SK-N-SH treated with all-trans-retinoic acid at 6 μM for 48 hours (cell line): Measurements from ENCODE around the gene DIP2B.

ENCODE experiments used
- ATAC-seq: fragments of 200-7000 bp; cut with Tn5 transposase; 3 replicates; pipeline ENCODE4 v1.9.1; 2020; ENCODE audit warnings: mild to moderate bottlenecking, moderate library complexity
- ARNTL ChIP-seq: fragments of 450-650 bp; formaldehyde crosslinking; IDR thresholded peaks from 2 replicates; pipeline ENCODE4 v1.5.0; 2020; ENCODE audit warnings: low read depth, mild to moderate bottlenecking, moderate library complexity, borderline replicate concordance
- BACH2 ChIP-seq: fragments of 250-450 bp; sonication (Bioruptor Pico); IDR thresholded peaks from 2 replicates; pipeline ENCODE4 v1.9.0; 2021; ENCODE audit warnings: mild to moderate bottlenecking, borderline replicate concordance
- CSDC2 ChIP-seq: fragments of 250-450 bp; sonication (Bioruptor Pico); IDR thresholded peaks from 2 replicates; pipeline ENCODE4 v1.5.0; 2020; ENCODE audit warnings: mild to moderate bottlenecking, moderate library complexity
- ESRRG ChIP-seq: fragments of 250-450 bp; sonication (Bioruptor Pico); IDR thresholded peaks from 2 replicates; pipeline ENCODE4 v1.6.1; 2021; ENCODE audit warnings: mild to moderate bottlenecking
- GLIS3 ChIP-seq: fragments of 250-450 bp; sonication (Bioruptor Pico); IDR thresholded peaks from 2 replicates; pipeline ENCODE4 v1.5.0; 2020; ENCODE audit warnings: mild to moderate bottlenecking, moderate library complexity
- ISL1 ChIP-seq: fragments of 250-450 bp; sonication (Bioruptor Pico); IDR thresholded peaks from 2 replicates; pipeline ENCODE4 v2.1.2; 2022; ENCODE audit warnings: mild to moderate bottlenecking, moderate library complexity
- OSR1 ChIP-seq: fragments of 250-450 bp; sonication (Bioruptor Pico); IDR thresholded peaks from 2 replicates; pipeline ENCODE4 v1.8.0; 2022; ENCODE audit warnings: moderate library complexity, mild to moderate bottlenecking, inconsistent platforms
- PPARA ChIP-seq: fragments of 250-450 bp; sonication (Bioruptor Pico); IDR thresholded peaks from 2 replicates; pipeline ENCODE4 v1.5.0; 2020; ENCODE audit warnings: mild to moderate bottlenecking, borderline replicate concordance
- RARB ChIP-seq: fragments of 250-450 bp; sonication (Bioruptor Pico); IDR thresholded peaks from 2 replicates; pipeline ENCODE4 v1.8.0; 2021; ENCODE audit warnings: mild to moderate bottlenecking, moderate library complexity
- SNAI2 ChIP-seq: fragments of 250-450 bp; sonication (Bioruptor Pico); IDR thresholded peaks from 2 replicates; pipeline ENCODE4 v1.5.0; 2020; ENCODE audit warnings: mild to moderate bottlenecking, moderate library complexity
- TCF4 ChIP-seq: fragments of 250-450 bp; sonication (Bioruptor Pico); IDR thresholded peaks from 2 replicates; pipeline ENCODE4 v1.8.0; 2021; ENCODE audit warnings: mild to moderate bottlenecking, moderate library complexity, borderline replicate concordance
- TOX ChIP-seq: fragments of 250-450 bp; sonication (Bioruptor Pico); IDR thresholded peaks from 2 replicates; pipeline ENCODE4 v1.8.0; 2021; ENCODE audit warnings: mild to moderate bottlenecking, moderate library complexity, borderline replicate concordance
- ZFP3 ChIP-seq: fragments of 250-450 bp; sonication (Bioruptor Pico); IDR thresholded peaks from 2 replicates; pipeline ENCODE4 v1.5.0; 2020; ENCODE audit warnings: mild to moderate bottlenecking, moderate library complexity
- ZFP30 ChIP-seq: fragments of 450-650 bp; formaldehyde crosslinking; IDR thresholded peaks from 2 replicates; pipeline ENCODE4 v1.5.0; 2022; ENCODE audit warnings: mild to moderate bottlenecking, moderate library complexity
- ZNF565 ChIP-seq: fragments of 450-650 bp; formaldehyde crosslinking; conservative IDR thresholded peaks from 2 replicates; pipeline ENCODE4 v1.5.0; 2020; ENCODE audit warnings: low read depth, mild to moderate bottlenecking, moderate library complexity
- ZNF70 ChIP-seq: fragments of 450-650 bp; formaldehyde crosslinking; IDR thresholded peaks from 2 replicates; pipeline ENCODE4 v1.5.0; 2020; ENCODE audit warnings: mild to moderate bottlenecking, moderate library complexity
- ZNF8 ChIP-seq: fragments of 450-650 bp; formaldehyde crosslinking; IDR thresholded peaks from 2 replicates; pipeline ENCODE4 v1.5.0; 2020; ENCODE audit warnings: mild to moderate bottlenecking, moderate library complexity
- TF ChIP-seq, protein P1 (sequence below): fragments of 250-450 bp; sonication (Bioruptor Pico); IDR thresholded peaks from 2 replicates; pipeline ENCODE4 v1.8.0; 2020; ENCODE audit warnings: mild to moderate bottlenecking, moderate library complexity, borderline replicate concordance
- TF ChIP-seq, protein P2 (sequence below): fragments of 250-450 bp; sonication (Bioruptor Pico); IDR thresholded peaks from 2 replicates; pipeline ENCODE4 v1.5.0; 2020; ENCODE audit warnings: mild to moderate bottlenecking, moderate library complexity
- TF ChIP-seq, protein P3 (sequence below): fragments of 250-450 bp; sonication (Bioruptor Pico); IDR thresholded peaks from 2 replicates; pipeline ENCODE4 v1.5.1; 2020; ENCODE audit warnings: low read depth, mild to moderate bottlenecking, moderate library complexity
- TF ChIP-seq, protein P4 (sequence below): fragments of 250-450 bp; sonication (Bioruptor Pico); IDR thresholded peaks from 2 replicates; pipeline ENCODE4 v1.8.0; 2021; ENCODE audit warnings: low read depth, mild to moderate bottlenecking, moderate library complexity, borderline replicate concordance
- TF ChIP-seq, protein P5 (sequence below): fragments of 250-450 bp; sonication (Bioruptor Pico); IDR thresholded peaks from 2 replicates; pipeline ENCODE4 v1.5.1; 2021; ENCODE audit warnings: mild to moderate bottlenecking, moderate library complexity

Gene DIP2B

DNA sequence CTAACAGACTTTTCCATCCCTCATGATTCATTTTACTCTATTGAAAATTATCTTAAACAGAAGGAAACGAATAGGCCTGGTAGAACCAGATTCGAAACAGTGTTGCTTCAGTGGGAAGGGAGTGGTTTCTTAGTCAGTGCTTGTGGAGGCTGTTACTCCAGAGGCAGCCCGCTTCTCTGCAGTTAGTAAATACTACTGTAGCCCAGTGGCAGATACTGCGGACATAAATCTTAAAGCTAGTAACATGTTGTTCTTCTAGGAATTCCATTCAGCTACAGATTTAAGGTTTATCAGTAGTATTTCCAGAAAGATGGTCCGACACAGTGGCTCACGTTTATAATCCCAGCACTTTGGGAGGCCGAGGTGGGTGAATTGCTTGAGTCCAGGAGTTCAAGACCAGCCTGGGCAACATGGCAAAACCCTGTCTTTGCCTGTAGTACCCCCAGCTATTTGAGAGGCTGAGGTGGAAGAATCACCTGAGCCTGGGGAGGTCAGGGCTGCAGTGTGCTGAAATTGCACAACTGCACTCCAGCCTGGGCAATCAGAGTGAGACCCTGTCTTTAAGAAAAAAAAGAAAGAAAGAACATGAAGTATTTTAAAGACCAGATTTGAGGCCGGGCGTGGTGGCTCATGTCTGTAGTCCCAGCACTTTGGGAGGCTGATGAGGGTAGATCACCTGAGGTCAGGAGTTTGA, 45.9 kb downstream of the DIP2B start:
- ATAC-seq: no peak
- TF ChIP-seq RARB (no peak), ESRRG (CRISPR knock-in tag) (no peak), ARNTL (CRISPR knock-in tag) (no peak), ZFP30 (CRISPR knock-in tag) (no peak), CSDC2 (CRISPR knock-in tag) (no peak), ZNF8 (CRISPR knock-in tag) (no peak), TOX (CRISPR knock-in tag) (no peak), ZNF565 (CRISPR knock-in tag) (no peak), PPARA (CRISPR knock-in tag) (no peak)
- TF ChIP-seq, protein P1, sequence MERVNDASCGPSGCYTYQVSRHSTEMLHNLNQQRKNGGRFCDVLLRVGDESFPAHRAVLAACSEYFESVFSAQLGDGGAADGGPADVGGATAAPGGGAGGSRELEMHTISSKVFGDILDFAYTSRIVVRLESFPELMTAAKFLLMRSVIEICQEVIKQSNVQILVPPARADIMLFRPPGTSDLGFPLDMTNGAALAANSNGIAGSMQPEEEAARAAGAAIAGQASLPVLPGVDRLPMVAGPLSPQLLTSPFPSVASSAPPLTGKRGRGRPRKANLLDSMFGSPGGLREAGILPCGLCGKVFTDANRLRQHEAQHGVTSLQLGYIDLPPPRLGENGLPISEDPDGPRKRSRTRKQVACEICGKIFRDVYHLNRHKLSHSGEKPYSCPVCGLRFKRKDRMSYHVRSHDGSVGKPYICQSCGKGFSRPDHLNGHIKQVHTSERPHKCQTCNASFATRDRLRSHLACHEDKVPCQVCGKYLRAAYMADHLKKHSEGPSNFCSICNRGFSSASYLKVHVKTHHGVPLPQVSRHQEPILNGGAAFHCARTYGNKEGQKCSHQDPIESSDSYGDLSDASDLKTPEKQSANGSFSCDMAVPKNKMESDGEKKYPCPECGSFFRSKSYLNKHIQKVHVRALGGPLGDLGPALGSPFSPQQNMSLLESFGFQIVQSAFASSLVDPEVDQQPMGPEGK (CRISPR knock-in tag): no peak
- TF ChIP-seq, protein P2, sequence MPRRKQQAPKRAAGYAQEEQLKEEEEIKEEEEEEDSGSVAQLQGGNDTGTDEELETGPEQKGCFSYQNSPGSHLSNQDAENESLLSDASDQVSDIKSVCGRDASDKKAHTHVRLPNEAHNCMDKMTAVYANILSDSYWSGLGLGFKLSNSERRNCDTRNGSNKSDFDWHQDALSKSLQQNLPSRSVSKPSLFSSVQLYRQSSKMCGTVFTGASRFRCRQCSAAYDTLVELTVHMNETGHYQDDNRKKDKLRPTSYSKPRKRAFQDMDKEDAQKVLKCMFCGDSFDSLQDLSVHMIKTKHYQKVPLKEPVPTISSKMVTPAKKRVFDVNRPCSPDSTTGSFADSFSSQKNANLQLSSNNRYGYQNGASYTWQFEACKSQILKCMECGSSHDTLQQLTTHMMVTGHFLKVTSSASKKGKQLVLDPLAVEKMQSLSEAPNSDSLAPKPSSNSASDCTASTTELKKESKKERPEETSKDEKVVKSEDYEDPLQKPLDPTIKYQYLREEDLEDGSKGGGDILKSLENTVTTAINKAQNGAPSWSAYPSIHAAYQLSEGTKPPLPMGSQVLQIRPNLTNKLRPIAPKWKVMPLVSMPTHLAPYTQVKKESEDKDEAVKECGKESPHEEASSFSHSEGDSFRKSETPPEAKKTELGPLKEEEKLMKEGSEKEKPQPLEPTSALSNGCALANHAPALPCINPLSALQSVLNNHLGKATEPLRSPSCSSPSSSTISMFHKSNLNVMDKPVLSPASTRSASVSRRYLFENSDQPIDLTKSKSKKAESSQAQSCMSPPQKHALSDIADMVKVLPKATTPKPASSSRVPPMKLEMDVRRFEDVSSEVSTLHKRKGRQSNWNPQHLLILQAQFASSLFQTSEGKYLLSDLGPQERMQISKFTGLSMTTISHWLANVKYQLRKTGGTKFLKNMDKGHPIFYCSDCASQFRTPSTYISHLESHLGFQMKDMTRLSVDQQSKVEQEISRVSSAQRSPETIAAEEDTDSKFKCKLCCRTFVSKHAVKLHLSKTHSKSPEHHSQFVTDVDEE (CRISPR knock-in tag): no peak
- TF ChIP-seq, protein P3, sequence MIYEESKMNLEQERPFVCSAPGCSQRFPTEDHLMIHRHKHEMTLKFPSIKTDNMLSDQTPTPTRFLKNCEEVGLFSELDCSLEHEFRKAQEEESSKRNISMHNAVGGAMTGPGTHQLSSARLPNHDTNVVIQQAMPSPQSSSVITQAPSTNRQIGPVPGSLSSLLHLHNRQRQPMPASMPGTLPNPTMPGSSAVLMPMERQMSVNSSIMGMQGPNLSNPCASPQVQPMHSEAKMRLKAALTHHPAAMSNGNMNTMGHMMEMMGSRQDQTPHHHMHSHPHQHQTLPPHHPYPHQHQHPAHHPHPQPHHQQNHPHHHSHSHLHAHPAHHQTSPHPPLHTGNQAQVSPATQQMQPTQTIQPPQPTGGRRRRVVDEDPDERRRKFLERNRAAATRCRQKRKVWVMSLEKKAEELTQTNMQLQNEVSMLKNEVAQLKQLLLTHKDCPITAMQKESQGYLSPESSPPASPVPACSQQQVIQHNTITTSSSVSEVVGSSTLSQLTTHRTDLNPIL (CRISPR knock-in tag): no peak
- TF ChIP-seq, protein P4, sequence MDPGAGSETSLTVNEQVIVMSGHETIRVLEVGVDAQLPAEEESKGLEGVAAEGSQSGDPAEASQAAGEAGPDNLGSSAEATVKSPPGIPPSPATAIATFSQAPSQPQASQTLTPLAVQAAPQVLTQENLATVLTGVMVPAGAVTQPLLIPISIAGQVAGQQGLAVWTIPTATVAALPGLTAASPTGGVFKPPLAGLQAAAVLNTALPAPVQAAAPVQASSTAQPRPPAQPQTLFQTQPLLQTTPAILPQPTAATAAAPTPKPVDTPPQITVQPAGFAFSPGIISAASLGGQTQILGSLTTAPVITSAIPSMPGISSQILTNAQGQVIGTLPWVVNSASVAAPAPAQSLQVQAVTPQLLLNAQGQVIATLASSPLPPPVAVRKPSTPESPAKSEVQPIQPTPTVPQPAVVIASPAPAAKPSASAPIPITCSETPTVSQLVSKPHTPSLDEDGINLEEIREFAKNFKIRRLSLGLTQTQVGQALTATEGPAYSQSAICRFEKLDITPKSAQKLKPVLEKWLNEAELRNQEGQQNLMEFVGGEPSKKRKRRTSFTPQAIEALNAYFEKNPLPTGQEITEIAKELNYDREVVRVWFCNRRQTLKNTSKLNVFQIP: no peak
- TF ChIP-seq, all 23 proteins: peak for 0

DNA sequence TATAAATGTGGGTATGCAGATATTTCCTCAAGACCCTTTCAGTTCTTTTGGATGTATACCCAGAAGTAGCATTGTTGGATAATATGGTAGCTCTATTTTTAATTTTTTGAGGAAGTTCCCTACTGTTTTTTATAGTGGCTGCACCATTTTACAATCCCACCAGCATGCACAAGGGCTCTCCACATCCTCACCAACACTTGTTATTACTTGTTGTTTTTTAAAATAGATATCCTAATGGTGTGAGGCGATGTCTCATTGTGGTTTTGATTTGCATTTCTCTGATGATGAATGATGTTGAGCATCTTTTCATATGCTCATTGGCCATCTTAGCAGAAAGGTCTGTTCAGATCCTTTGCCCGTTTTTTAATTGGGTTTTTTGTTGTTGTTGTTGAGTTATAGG, 47.1 kb downstream of the DIP2B start:
- ATAC-seq: no peak
- TF ChIP-seq ZFP30 (CRISPR knock-in tag) (no peak), TOX (CRISPR knock-in tag) (no peak), ZFP3 (CRISPR knock-in tag) (no peak), RARB (no peak), CSDC2 (CRISPR knock-in tag) (no peak), ZNF70 (CRISPR knock-in tag) (no peak), GLIS3 (no peak), ISL1 (CRISPR knock-in tag) (no peak), ARNTL (CRISPR knock-in tag) (no peak), TCF4 (CRISPR knock-in tag) (no peak), OSR1 (CRISPR knock-in tag) (no peak), PPARA (CRISPR knock-in tag) (no peak), SNAI2 (CRISPR knock-in tag) (no peak), BACH2 (CRISPR knock-in tag) (no peak), ZNF8 (CRISPR knock-in tag) (no peak)
- TF ChIP-seq, protein P4: no peak
- TF ChIP-seq, protein P2 (CRISPR knock-in tag): no peak
- TF ChIP-seq, protein P5, sequence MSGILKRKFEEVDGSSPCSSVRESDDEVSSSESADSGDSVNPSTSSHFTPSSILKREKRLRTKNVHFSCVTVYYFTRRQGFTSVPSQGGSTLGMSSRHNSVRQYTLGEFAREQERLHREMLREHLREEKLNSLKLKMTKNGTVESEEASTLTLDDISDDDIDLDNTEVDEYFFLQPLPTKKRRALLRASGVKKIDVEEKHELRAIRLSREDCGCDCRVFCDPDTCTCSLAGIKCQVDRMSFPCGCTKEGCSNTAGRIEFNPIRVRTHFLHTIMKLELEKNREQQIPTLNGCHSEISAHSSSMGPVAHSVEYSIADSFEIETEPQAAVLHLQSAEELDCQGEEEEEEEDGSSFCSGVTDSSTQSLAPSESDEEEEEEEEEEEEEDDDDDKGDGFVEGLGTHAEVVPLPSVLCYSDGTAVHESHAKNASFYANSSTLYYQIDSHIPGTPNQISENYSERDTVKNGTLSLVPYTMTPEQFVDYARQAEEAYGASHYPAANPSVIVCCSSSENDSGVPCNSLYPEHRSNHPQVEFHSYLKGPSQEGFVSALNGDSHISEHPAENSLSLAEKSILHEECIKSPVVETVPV (CRISPR knock-in tag): no peak
